Measurements from ENCODE around the gene PARN. TPM values are rescaled to one million over a fixed set of nuclear protein-coding genes. Genes with fewer than 3 reads are reported as not detected.

PARN gene
- total RNA-seq, 3 donors from 2014 or later: 33.3 to 59.3 (median 44.2) TPM

DNA sequence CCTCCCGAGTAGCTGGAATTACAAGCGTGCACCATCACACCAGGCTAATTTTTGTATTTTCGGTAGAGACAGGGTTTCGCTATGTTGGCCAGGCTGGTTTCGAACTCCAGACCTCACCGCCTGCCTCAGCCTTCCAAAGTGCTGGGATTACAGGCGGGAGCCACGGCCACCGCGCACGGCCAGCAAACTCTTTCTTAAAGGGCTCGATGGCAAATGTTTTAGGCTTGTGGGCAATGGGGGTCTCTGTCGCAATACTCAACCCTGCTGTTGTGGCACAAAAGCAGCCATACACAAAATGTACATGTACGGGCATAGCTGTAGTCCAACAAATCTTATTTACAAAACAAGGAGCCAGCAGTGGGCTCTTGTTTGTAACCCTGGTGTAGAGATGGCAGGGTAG lies 18.4 kb downstream of the PARN start:
- intact Hi-C loops (cut with DNase I; ENCODE audit: low total_unique reads): no loop called here
- no peak for TF ChIP-seq POLR2A (IDR thresholded peaks at IDR 0.05)
- no peak for DNase-seq (ENCODE audit: low spot score in 2 of 2)
- no peaks in the 10 kb centered on the region for H3K9me3 ChIP-seq
- no peak overlapping the region for H3K4me3 ChIP-seq
- H3K36me3 ChIP-seq: no peaks in the 10 kb centered on the region
- H3K27ac ChIP-seq: no peak overlapping the region
- H3K4me1 ChIP-seq: no peaks in the 10 kb centered on the region
- H3K27me3 ChIP-seq: no peaks in the 10 kb centered on the region

DNA sequence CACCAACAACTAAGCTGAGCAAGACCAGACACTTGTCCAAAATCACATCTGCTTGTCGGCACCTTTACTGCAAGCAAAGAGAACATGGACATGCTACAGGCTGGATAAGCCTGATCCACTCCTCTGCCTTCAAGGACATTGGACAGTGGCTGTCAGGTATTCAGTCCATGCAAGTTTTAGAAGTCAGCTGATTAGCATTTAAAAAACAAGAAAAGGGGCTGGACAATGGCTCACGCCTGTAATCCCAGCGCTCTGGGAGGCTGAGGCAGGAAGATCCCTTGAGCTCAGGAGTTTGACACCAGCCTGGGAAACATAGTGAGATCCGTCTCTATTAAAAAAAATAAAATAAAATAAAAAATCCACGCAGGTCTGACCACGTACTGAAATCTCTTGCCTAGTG lies 20.3 kb downstream of the PARN start:
- peak overlapping the region in 1 of 2 donors; percentile 65 for H3K27ac ChIP-seq
- no peaks in the 10 kb centered on the region for H3K9me3 ChIP-seq
- no peaks in the 10 kb centered on the region for H3K4me1 ChIP-seq
- no peaks in the 10 kb centered on the region for H3K27me3 ChIP-seq
- H3K36me3 ChIP-seq: peaks cover 10% of the 10 kb centered on the region
- intact Hi-C loops (cut with DNase I; ENCODE audit: low total_unique reads): no loop called here
- TF ChIP-seq, protein P1, sequence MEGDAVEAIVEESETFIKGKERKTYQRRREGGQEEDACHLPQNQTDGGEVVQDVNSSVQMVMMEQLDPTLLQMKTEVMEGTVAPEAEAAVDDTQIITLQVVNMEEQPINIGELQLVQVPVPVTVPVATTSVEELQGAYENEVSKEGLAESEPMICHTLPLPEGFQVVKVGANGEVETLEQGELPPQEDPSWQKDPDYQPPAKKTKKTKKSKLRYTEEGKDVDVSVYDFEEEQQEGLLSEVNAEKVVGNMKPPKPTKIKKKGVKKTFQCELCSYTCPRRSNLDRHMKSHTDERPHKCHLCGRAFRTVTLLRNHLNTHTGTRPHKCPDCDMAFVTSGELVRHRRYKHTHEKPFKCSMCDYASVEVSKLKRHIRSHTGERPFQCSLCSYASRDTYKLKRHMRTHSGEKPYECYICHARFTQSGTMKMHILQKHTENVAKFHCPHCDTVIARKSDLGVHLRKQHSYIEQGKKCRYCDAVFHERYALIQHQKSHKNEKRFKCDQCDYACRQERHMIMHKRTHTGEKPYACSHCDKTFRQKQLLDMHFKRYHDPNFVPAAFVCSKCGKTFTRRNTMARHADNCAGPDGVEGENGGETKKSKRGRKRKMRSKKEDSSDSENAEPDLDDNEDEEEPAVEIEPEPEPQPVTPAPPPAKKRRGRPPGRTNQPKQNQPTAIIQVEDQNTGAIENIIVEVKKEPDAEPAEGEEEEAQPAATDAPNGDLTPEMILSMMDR (IDR thresholded peaks at IDR 0.05): no peak
- no peak for TF ChIP-seq POLR2A (IDR thresholded peaks at IDR 0.05)
- no peak for TF ChIP-seq POLR2AphosphoS5 (IDR thresholded peaks at IDR 0.05)
- no peak overlapping the region for H3K4me3 ChIP-seq
- DNase-seq (ENCODE audit: low spot score in 2 of 2): no peak

DNA sequence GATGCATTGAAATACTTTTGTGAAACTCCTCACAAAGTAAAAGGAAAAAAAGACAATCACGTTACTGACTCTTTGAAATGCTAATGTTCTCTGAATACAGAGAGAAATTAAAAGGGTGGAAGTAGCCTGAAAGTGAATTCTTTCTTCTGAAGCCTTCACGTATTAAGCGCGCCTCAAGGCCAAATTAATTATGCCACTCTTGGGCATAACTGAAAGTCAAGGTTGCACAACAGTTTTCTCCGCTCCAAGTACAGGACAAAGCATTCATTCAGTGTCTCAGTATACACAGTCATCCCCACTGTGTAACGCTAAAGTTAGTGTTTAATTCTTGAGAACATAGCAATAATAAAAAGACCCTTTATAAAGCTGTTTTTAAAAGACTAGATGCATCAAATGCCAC lies 21.5 kb downstream of the PARN start:
- no peak for TF ChIP-seq POLR2AphosphoS5 (IDR thresholded peaks at IDR 0.05)
- TF ChIP-seq, protein P1 (IDR thresholded peaks at IDR 0.05): no peak
- no peak for TF ChIP-seq POLR2A (IDR thresholded peaks at IDR 0.05)
- Histone ChIP-seq H3K27me3 (no peaks in the 10 kb centered on the region), H3K27ac (peak overlapping the region; percentile 40 to 65), H3K4me3 (no peak overlapping the region), H3K4me1 (no peaks in the 10 kb centered on the region), H3K9me3 (no peaks in the 10 kb centered on the region), H3K36me3 (peaks cover 10% of the 10 kb centered on the region)
- DNase-seq (ENCODE audit: low spot score in 2 of 2): peak in 1 of 2 donors; percentile 59
- intact Hi-C loops (cut with DNase I; ENCODE audit: low total_unique reads): no loop called here

DNA sequence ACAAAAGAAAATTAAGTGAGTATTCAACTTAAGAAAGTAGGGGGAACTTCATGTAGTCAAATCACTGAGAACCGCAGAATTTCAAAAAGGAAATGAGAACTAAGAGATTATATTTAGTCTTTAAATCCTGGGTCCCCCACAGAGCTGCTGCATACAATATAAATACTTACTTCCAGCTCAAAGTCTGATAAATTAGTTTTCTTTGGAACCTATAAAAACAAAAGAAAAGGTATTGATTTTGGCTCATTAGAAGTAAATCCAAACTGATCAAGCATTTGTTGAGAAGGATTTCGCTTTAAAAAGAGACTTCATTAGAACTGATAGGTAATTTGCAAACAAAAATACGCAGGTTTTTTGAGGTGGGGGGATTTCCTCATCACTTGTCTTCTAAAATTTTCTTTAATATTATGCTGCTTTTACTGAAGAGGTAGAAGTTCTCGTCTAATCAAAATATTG lies 21.9 kb downstream of the PARN start:
- no peaks in the 10 kb centered on the region for H3K4me1 ChIP-seq
- intact Hi-C loops (cut with DNase I; ENCODE audit: low total_unique reads): no loop called here
- no peak overlapping the region for H3K4me3 ChIP-seq
- TF ChIP-seq POLR2AphosphoS5 (IDR thresholded peaks at IDR 0.05) (no peak), POLR2A (IDR thresholded peaks at IDR 0.05) (no peak)
- TF ChIP-seq, protein P1 (IDR thresholded peaks at IDR 0.05): no peak
- H3K9me3 ChIP-seq: no peaks in the 10 kb centered on the region
- no peak for DNase-seq (ENCODE audit: low spot score in 2 of 2)
- H3K27ac ChIP-seq: peak overlapping the region in 1 of 2 donors; percentile 57
- no peaks in the 10 kb centered on the region for H3K27me3 ChIP-seq
- H3K36me3 ChIP-seq: peaks cover 10% of the 10 kb centered on the region

DNA sequence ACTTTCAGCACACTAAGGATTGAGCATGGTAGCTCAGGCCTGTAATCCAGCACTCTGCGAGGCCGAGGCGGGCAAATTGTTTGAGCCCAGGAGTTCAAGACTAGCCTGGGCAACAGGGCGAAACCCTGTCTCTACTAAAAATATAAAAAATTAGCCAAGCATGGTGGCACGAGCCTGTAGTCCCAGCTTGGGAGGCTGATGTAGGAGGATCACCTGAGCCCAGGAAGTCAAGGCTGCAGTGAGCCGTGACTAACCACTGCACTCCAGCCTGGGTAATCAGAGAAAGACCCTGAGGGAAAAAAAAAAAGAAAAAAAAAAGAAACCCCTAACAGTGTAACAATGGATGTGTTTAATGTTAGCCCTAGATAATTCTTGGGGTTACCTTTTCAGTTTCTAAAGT lies 24.0 kb downstream of the PARN start:
- Histone ChIP-seq H3K9me3 (no peaks in the 10 kb centered on the region), H3K27ac (no peak overlapping the region), H3K4me1 (no peaks in the 10 kb centered on the region), H3K36me3 (peaks cover 10% of the 10 kb centered on the region), H3K4me3 (no peak overlapping the region), H3K27me3 (no peaks in the 10 kb centered on the region)
- intact Hi-C loops (cut with DNase I; ENCODE audit: low total_unique reads): no loop called here
- DNase-seq (ENCODE audit: low spot score in 2 of 2): no peak
- no peak for TF ChIP-seq POLR2AphosphoS5 (IDR thresholded peaks at IDR 0.05)
- TF ChIP-seq, protein P1 (IDR thresholded peaks at IDR 0.05): no peak
- TF ChIP-seq POLR2A (IDR thresholded peaks at IDR 0.05): no peak

DNA sequence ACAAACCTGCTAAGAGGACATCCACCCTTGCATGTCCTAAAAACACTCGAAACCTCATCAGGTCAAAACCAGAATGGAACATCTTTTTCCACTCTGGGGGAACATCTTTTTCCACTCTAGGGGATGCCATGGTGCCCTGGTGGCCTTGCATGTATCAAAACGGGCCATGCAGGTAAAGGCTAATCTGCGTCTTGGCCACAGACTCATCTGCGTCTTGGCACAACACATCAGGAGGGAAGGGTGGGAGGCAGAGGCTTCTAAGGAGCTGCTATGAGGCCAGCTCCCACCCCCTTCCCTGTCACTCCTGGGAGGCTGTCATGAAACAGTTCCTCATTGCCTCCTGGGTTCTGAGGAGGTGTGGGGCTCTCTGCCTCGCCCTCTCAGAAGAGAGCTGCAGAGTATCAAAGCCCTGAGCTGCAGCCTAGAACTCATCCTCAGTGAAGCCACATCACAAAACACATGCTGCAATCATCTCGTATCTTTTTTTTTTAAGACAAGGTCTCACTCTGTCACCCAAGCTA lies 27.6 kb downstream of the PARN start:
- intact Hi-C loops (cut with DNase I; ENCODE audit: low total_unique reads): no loop called here
- peaks cover 10% of the 10 kb centered on the region for H3K36me3 ChIP-seq
- no peak overlapping the region for H3K27ac ChIP-seq

More for the DNA sequence above, 27.6 kb downstream of the PARN start:
- TF ChIP-seq POLR2AphosphoS5 (IDR thresholded peaks at IDR 0.05) (no peak), POLR2A (IDR thresholded peaks at IDR 0.05) (no peak)
- TF ChIP-seq, protein P1 (IDR thresholded peaks at IDR 0.05): no peak
- Histone ChIP-seq H3K9me3 (no peaks in the 10 kb centered on the region), H3K4me1 (no peaks in the 10 kb centered on the region), H3K27me3 (no peaks in the 10 kb centered on the region), H3K4me3 (no peak overlapping the region)
- DNase-seq (ENCODE audit: low spot score in 2 of 2): no peak

Measured in breast epithelium (tissue), 4 donors.